OCI-LY1 (cell line): Measurements from ENCODE around the gene ZNF117.

ENCODE experiments used
- CTCF ChIP-seq: fragments of 200-600 bp; sonication (generic), shearing (Covaris generic); IDR thresholded peaks from 2 replicates; pipeline ENCODE4 v1.5.1; 2017; ENCODE audit warnings: mild to moderate bottlenecking, antibody characterized with exemption, low read length, moderate library complexity, mixed read lengths
- EZH2 ChIP-seq: fragments of 200-600 bp; sonication (generic), shearing (Covaris generic); IDR thresholded peaks from 2 replicates; pipeline ENCODE4 v1.8.0; 2017; ENCODE audit warnings: borderline replicate concordance, mixed run types, mild to moderate bottlenecking, antibody characterized with exemption, low read length, moderate library complexity, mixed read lengths

- TF ChIP-seq EZH2 (no peak), CTCF (no peak)
Measured at GRCh38 chr7:64934478-64934877, 56.4 kb downstream of the ZNF117 start.
